ENCODE results near the gene ASPDH. TPM values are rescaled to one million over a fixed set of nuclear protein-coding genes. Genes with fewer than 3 reads are reported as not detected.

ASPDH gene
- total RNA-seq = not detected in 2 replicates

DNA sequence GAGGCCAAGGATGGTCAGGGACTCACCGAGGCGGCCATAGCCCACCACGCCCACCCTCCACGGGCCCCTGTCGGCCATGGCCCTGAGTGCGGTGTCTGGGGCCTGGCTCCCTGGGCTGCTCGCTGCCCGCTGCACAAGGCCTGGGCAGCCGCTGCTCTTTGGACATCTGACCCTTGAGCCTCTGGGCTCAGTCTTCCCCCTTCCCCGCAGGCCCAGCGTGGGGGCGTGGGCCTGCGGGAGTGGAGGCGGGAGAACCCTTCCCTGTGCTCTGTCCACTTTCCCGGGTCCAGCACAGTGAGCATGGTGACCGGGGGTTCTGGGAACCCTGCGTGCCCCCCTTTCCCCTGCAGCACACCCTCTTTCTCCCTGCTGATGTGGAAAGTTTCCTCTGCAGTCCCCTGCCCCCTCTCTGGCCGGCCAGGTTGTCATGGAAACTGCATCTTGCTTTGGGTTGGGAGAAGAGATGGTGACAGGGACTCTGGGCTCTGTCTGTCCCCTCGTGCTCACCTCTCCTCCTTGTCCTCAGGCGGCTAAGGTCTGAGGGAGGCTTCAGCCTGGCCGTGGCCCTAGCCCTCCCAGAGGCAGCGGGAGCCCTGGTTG is at the start of gene ASPDH:
Gene ASPDH, minus strand, starts transcription at position 168 of the 600 bp plus-strand sequence. Its CDS starts 90 bp downstream, at position 78.

DNA sequence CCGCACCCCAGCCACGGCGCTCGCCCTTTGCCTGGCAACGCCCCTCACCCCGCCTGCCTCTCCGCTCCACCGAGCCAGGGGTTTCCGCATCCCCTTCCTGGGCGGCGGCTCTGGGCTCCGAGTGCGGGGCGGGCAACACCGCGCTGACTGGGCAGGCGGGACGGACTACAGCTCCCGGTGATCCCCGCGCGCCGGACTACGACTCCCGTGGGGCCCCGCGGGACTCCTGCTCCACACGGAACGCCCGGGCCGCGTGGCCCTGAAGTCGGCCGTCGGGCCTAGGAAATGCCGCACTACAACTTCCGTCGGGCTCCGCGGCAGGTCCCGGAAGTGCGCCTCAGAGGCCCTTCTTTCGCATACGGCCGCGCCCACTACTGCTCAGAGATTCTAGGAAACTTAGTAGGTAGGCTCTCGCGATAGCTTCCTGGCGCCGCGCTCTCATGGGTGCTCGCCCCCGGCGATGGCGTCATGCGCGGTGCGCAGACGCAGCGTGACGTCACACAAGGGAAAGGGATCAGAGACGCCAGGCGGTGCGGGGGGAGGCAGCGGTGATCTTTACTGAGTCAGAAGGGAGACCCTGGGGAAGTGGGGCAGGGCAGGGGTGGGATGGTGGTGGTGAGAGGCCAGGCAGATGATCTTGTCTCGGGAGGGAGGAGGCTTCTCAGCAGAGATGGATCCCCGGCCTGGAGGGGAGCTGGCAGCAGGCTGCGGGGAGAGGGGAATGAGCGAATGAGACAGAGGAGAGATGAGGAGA is 2.5 kb downstream of the ASPDH start, which contains the start of gene JOSD2:
Gene JOSD2, minus strand, starts transcription at position 123 of the 754 bp plus-strand sequence. CDS start 760 bp downstream, outside the sequence.

DNA sequence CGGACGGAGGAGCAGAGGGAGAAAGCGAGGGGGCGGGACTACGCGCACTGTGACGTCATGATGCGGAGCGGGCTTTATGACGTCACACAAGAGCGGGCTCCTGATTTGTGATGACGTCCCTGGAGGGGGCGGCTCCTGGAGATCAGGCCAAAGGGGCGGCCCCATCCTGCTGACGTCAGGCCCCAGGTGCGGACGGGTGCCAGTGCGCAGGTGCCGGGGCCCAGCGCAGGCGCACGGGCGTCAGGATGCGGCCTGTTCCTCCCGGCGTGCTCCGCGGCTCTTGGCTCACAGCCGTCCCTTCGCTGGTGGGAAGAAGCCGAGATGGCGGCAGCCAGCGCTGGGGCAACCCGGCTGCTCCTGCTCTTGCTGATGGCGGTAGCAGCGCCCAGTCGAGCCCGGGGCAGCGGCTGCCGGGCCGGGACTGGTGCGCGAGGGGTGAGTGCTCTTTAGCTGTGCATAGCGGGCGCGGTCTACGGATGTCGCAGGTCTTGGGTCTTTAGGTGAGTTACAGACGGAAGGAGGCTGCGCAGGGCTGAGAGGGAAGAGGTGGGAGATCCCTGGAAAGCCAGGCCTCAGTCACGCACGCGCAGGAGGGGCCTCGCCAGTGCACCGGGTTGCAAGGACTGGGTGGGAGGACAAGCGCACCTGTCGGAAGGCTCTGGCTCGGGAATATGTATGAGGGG is 37.3 kb downstream of the ASPDH start, which contains the start of the genes EMC10 and GARIN5A:
Gene EMC10, plus strand, starts transcription at position 284 of the 683 bp plus-strand sequence. Its CDS starts 38 bp downstream, at position 322.
Gene GARIN5A, minus strand, starts transcription at position 625 of the 683 bp plus-strand sequence. Its CDS starts 460 bp downstream, at position 165.

Other genes starting within 250 kb of the ASPDH start
- gene KCNC3, start 184.5 kb downstream of the ASPDH start, total RNA-seq = 0.16 and 2.3 TPM in 2 replicates
- 0.65 and 0.76 TPM in 2 replicates for gene NAPSA, start 148.3 kb downstream of the ASPDH start, total RNA-seq
- gene NR1H2, start 137.5 kb downstream of the ASPDH start, total RNA-seq = 68.1 and 81.8 TPM in 2 replicates
- gene POLD1, start 129.6 kb downstream of the ASPDH start, total RNA-seq = 31.4 and 100 TPM in 2 replicates
- not detected in 2 replicates for gene SPIB, start 95.0 kb downstream of the ASPDH start, total RNA-seq
- 2.2 TPM in 1 of 2 replicates, not detected in the other for gene MYBPC2, start 81.0 kb downstream of the ASPDH start, total RNA-seq
- 154 and 267 TPM in 2 replicates for gene EMC10, start 37.4 kb downstream of the ASPDH start, total RNA-seq
- 0.98 and 7.4 TPM in 2 replicates for gene GARIN5A, start 37.1 kb downstream of the ASPDH start, total RNA-seq
- 33.9 and 43.4 TPM in 2 replicates for gene JOSD2, start 2.7 kb downstream of the ASPDH start, total RNA-seq
- 0.25 and 0.33 TPM in 2 replicates for gene LRRC4B, start 54.5 kb upstream of the ASPDH start, total RNA-seq
- 0.25 TPM in 1 of 2 replicates, not detected in the other for gene SYT3, start 126.0 kb upstream of the ASPDH start, total RNA-seq
- 0.89 TPM in 1 of 2 replicates, not detected in the other for gene C19orf81, start 135.5 kb upstream of the ASPDH start, total RNA-seq
- 0.81 and 0.89 TPM in 2 replicates for gene SHANK1, start 205.9 kb upstream of the ASPDH start, total RNA-seq
- 8.3 and 21.4 TPM in 2 replicates for gene CLEC11A, start 209.5 kb upstream of the ASPDH start, total RNA-seq